ENCODE data around the gene SFN.

- TF ChIP-seq CTCF (IDR thresholded peaks at IDR 0.05; ENCODE audit: low read depth, low read length): no peak
- TF ChIP-seq EZH2phosphoT487 (IDR thresholded peaks at IDR 0.05; ENCODE audit: low read depth): no peak
These were observed 27.5 kb downstream of the SFN start for GRCh38 chr1:26890467-26890796.

Measured in OCI-LY3 (cell line).